Measurements from ENCODE around the gene RPRD1B. TPM values are rescaled to one million over a fixed set of nuclear protein-coding genes. Genes with fewer than 3 reads are reported as not detected.
A peak's percentile ranks its signal among the peaks of the same experiment; 100 is the strongest.

RPRD1B gene, protein sequence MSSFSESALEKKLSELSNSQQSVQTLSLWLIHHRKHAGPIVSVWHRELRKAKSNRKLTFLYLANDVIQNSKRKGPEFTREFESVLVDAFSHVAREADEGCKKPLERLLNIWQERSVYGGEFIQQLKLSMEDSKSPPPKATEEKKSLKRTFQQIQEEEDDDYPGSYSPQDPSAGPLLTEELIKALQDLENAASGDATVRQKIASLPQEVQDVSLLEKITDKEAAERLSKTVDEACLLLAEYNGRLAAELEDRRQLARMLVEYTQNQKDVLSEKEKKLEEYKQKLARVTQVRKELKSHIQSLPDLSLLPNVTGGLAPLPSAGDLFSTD
- total RNA-seq (10 to 100 TPM; 25.7 to 28.1 TPM), polyA plus RNA-seq (ENCODE audit: insufficient read length in 6 of 6) (10 to 100 TPM; 47.2 to 50.9 (median 48.1) TPM)
- long read RNA-seq, donor 1, transcript RPRD1B-201 (7 exons, 3,874 nt), result major isoform, 8 of 8 reads
- long read RNA-seq, donor 1, partial matches to known transcripts, result 0 of 8 reads
- long read RNA-seq, donor 1, other reads (novel, unspliced or antisense), result 0 of 8 reads
- long read RNA-seq, donor 2, transcript RPRD1B-201 (7 exons, 3,874 nt), result major isoform, 13 of 385 reads
- long read RNA-seq, donor 2, partial matches to known transcripts, result 372 of 385 reads
- long read RNA-seq, donor 2, other reads (novel, unspliced or antisense), result 0 of 385 reads
- long read RNA-seq, donor 3, transcript RPRD1B-201 (7 exons, 3,874 nt), result major isoform, 10 of 10 reads
- long read RNA-seq, donor 3, partial matches to known transcripts, result 0 of 10 reads
- long read RNA-seq, donor 3, other reads (novel, unspliced or antisense), result 0 of 10 reads
- long read RNA-seq, donor 4, partial matches to known transcripts, result 1 of 1 reads
- long read RNA-seq, donor 4, other reads (novel, unspliced or antisense), result 0 of 1 reads
- long read RNA-seq, donor 5, transcript RPRD1B-201 (7 exons, 3,874 nt), result major isoform, 9 of 9 reads
- long read RNA-seq, donor 5, partial matches to known transcripts, result 0 of 9 reads
- long read RNA-seq, donor 5, other reads (novel, unspliced or antisense), result 0 of 9 reads
- long read RNA-seq, donor 6, transcript RPRD1B-201 (7 exons, 3,874 nt), result major isoform, 9 of 9 reads
- long read RNA-seq, donor 6, partial matches to known transcripts, result 0 of 9 reads
- long read RNA-seq, donor 6, other reads (novel, unspliced or antisense), result 0 of 9 reads
- long read RNA-seq, donor 7, partial matches to known transcripts, result 0 of 3 reads
- long read RNA-seq, donor 7, other reads (novel, unspliced or antisense), result 0 of 3 reads
- long read RNA-seq, donor 8, transcript RPRD1B-201 (7 exons, 3,874 nt), result major isoform, 10 of 27 reads
- long read RNA-seq, donor 8, partial matches to known transcripts, result 17 of 27 reads
- long read RNA-seq, donor 8, other reads (novel, unspliced or antisense), result 0 of 27 reads
- long read RNA-seq, donor 9, result 0 reads
- long read RNA-seq, donor 10, partial matches to known transcripts, result 0 of 1 reads
- long read RNA-seq, donor 10, other reads (novel, unspliced or antisense), result 1 of 1 reads
- long read RNA-seq, donor 11, partial matches to known transcripts, result 0 of 3 reads
- long read RNA-seq, donor 11, other reads (novel, unspliced or antisense), result 0 of 3 reads
- long read RNA-seq, donor 12, transcript RPRD1B-201 (7 exons, 3,874 nt), result major isoform, 8 of 19 reads
- long read RNA-seq, donor 12, partial matches to known transcripts, result 11 of 19 reads
- long read RNA-seq, donor 12, other reads (novel, unspliced or antisense), result 0 of 19 reads

DNA sequence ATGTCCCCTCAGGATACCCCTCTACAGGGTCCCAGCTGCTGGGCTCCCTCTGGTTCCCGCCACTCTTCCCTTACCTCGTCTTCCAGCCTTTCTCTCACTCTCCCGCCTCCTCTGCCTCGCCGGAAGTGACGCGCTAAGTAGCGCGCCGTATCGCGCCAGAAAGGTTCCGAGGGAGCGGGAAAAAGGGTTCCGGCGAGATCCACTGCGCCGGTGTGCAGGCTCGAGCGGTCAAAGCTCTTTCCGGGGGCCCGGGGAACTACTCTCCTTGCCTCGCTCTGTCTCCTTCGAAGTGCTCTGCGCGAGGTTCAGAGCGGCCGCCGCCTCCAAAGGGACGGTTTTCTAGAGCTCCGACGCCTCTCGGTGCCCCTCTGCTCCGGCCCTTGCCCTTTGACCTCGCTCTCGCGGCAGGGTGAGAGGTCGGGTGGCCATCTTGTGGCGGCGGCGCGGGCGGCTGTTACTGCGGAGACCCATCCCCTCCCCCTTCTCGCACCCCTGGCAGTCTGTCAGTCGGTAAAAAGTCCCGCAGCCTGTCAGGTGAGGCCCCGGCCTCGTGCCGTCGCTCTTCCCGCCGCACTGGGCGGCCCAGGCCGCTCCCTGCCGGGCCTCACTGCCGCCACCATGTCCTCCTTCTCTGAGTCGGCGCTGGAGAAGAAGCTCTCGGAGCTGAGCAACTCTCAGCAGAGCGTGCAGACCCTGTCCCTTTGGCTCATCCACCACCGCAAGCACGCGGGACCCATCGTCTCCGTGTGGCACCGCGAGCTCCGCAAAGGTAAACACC, at the start of gene RPRD1B, which contains the start of gene TTI1:
Gene RPRD1B (plus strand): TSS at position 417 of the 778 bp plus-strand sequence. CDS start 202 bp downstream, at position 619.
Gene TTI1 (minus strand): TSS at position 127 of the 778 bp plus-strand sequence. CDS start 19,640 bp downstream, outside the sequence.
- peaks cover 26 to 77% of the 10 kb centered on the region in 2 donors for H3K4me1 ChIP-seq

DNA sequence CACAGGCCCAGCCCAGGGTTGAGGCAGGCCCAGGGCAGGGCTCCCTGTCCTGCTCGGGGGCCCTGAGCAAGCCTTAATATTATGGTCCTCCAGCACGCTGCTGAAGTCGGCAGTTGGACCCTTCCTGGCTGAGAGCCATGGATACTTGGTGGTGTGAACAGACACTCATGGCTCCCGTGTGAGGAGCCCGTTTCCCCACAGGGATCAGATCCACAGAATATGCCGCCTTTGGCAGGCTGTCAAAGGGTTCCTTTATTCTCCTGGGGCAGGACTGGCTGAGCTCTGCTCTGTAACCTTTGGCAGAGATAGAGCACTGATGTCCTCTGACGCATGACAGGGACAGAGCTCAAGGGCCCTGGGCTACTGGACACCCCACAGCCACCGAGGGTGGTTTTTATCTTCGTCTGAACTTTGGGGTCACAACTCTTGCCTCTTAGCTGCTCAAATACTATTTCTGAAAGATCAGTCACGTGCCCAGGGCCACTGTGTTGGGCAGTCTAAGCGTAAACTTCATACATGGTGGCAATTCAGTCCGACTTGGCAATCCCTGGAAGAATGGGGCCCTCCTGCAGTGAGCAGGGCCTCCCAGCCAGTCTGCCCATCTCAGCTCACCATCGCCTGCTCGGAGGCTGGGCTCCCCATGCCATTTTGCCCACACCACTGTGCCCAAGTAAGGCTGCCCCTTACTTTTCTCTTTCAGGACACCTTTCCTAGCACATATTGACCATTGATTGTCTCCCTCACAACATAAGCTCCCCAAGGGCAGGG, 49.3 kb upstream of the RPRD1B start:
- Histone ChIP-seq H3K4me3 (no peak overlapping the region), H3K4me1 (peaks cover 0 to 28% of the 10 kb centered on the region in 2 donors), H3K27ac (no peak overlapping the region), H3K36me3 (peaks cover 0 to 35% of the 10 kb centered on the region in 2 donors), H3K27me3 (no peaks in the 10 kb centered on the region), H3K9me3 (no peaks in the 10 kb centered on the region)
- TF ChIP-seq, protein P1, sequence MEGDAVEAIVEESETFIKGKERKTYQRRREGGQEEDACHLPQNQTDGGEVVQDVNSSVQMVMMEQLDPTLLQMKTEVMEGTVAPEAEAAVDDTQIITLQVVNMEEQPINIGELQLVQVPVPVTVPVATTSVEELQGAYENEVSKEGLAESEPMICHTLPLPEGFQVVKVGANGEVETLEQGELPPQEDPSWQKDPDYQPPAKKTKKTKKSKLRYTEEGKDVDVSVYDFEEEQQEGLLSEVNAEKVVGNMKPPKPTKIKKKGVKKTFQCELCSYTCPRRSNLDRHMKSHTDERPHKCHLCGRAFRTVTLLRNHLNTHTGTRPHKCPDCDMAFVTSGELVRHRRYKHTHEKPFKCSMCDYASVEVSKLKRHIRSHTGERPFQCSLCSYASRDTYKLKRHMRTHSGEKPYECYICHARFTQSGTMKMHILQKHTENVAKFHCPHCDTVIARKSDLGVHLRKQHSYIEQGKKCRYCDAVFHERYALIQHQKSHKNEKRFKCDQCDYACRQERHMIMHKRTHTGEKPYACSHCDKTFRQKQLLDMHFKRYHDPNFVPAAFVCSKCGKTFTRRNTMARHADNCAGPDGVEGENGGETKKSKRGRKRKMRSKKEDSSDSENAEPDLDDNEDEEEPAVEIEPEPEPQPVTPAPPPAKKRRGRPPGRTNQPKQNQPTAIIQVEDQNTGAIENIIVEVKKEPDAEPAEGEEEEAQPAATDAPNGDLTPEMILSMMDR (IDR thresholded peaks at IDR 0.05), result no peak
- intact Hi-C loops (cut with DNase I), result no loop called here
- ATAC-seq (no peak), DNase-seq (peak in 1 of 4 donors; percentile 31)

More for the DNA sequence above, at the start of gene RPRD1B, which contains the start of gene TTI1:
- TF ChIP-seq, protein P1 (IDR thresholded peaks at IDR 0.05), result no peak
- peaks cover 0 to 11% of the 10 kb centered on the region in 2 donors for H3K36me3 ChIP-seq
- DNase-seq (peak; percentile 92 to 97 (median 94)), ATAC-seq (peak; percentile 97)
- no peaks in the 10 kb centered on the region for H3K9me3 ChIP-seq
- H3K4me3 ChIP-seq, result peak within 1 kb of the TSS; percentile 96 to 98
- intact Hi-C loops (cut with DNase I), result no loop called here
- no peaks in the 10 kb centered on the region for H3K27me3 ChIP-seq
- peak within 1 kb of the TSS; percentile 95 to 97 for H3K27ac ChIP-seq

DNA sequence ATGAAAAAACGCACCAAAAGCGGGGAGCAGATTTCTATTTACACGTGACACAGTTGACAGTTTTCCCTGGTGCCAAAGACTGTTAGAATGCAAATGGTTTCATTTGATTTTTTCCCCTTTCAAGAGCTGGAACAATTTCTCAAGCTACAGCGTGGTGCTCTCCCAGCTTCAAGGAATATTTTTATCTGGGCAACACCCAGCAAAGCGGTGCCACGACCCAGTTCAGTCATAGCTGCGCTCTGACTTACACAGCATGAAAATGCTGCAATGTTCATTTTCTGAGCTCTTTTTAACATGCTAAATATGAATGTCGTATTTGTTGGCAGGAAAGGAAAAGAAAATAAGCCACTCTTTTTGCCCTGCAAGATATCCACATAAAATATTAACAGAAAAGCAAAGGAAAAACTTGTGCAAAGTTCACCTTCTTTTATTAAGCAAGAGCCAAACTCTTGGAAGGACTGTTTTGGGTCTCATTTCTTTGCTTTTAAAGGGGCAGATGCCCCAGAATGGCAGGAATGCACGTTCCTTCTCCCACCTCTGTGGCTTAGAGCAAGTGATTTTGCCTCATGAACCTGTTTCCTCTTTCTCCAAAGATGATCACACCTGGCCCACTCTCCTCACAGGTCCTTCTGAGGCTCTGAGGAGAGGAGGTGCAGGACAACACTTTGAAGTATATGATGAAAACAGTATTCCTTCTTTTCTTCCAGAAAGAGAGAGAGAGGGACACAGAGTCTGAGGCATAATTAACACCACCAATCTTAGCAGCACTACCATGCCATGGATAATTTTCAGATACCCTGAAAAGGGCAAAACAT, 47.3 kb upstream of the RPRD1B start:
- H3K27ac ChIP-seq, result peak overlapping the region; percentile 24 to 53

More for the DNA sequence above, 47.3 kb upstream of the RPRD1B start:
- intact Hi-C loops (cut with DNase I), result no loop called here
- H3K4me3 ChIP-seq, result no peak overlapping the region
- DNase-seq, result no peak
- peaks cover 15 to 48% of the 10 kb centered on the region in 2 donors for H3K4me1 ChIP-seq
- peaks cover 0 to 29% of the 10 kb centered on the region in 2 donors for H3K36me3 ChIP-seq
- H3K27me3 ChIP-seq, result no peaks in the 10 kb centered on the region
- peak; percentile 14 for ATAC-seq
- TF ChIP-seq, protein P1 (IDR thresholded peaks at IDR 0.05), result no peak
- no peaks in the 10 kb centered on the region for H3K9me3 ChIP-seq

All from left lung (tissue), 14 donors.